GM13977 (cell line): ENCODE results near the gene SLC2A6.

Source experiments
- DNase-seq: peaks from one replicate; pipeline ENCODE4 v3.0.0; 2012; ENCODE audit warnings: low spot score
- CTCF ChIP-seq: IDR thresholded peaks from 2 replicates; pipeline ENCODE4 v1.5.1; 2012; ENCODE audit warnings: mild to moderate bottlenecking, control low read depth; ENCODE audit not compliant: insufficient read depth; ENCODE audit errors: extremely low read depth, missing control alignments
- in situ Hi-C: fragments of 300-500 bp; cut with MboI; formaldehyde crosslinking; loops from one replicate; pipeline ENCODE4 v1.12.0; 2022; ENCODE audit warnings: low sequenced_read_pairs, low pct_unique_long_range_greater_than_20kb, mixed read lengths, inconsistent platforms; ENCODE audit not compliant: unreplicated experiment

The SLC2A6 gene

GRCh38 chr9:133460405-133461175 is 18.3 kb downstream of the SLC2A6 start:
- no peak for TF ChIP-seq CTCF
- peak; percentile 86 for DNase-seq
- in situ Hi-C loops = no loop called here

GRCh38 chr9:133459476-133460404 is 19.2 kb downstream of the SLC2A6 start, which contains the start of gene CACFD1:
TSS of gene CACFD1 (plus strand) at chr9:133459978. CDS start at chr9:133460067, 89 bp downstream.
- in situ Hi-C loops = no loop called here
- DNase-seq = peak; percentile 99
- TF ChIP-seq CTCF = no peak

- no peak for TF ChIP-seq CTCF
- no peak for DNase-seq
- in situ Hi-C loops = no loop called here
Observed at GRCh38 chr9:133458643-133459312, 20.1 kb downstream of the SLC2A6 start.

- DNase-seq = no peak
- TF ChIP-seq CTCF = no peak
- in situ Hi-C loops = no loop called here
Observed at GRCh38 chr9:133457748-133458147, 21.2 kb downstream of the SLC2A6 start.

GRCh38 chr9:133457233-133457632 is 21.7 kb downstream of the SLC2A6 start:
- TF ChIP-seq CTCF = no peak
- DNase-seq = no peak
- in situ Hi-C loops = no loop called here

- no peak for TF ChIP-seq CTCF
- DNase-seq = no peak
- in situ Hi-C loops = no loop called here
Observed at GRCh38 chr9:133456409-133456808, 22.5 kb downstream of the SLC2A6 start.
